ENCODE results near the gene FBN1. TPM values are rescaled to one million over a fixed set of nuclear protein-coding genes. Genes with fewer than 3 reads are reported as not detected.
A peak's percentile ranks its signal among the peaks of the same experiment; 100 is the strongest.

The FBN1 gene
- total RNA-seq, 4 donors from 2014 or later, result 13.0 to 28.0 (median 20.9) TPM

DNA sequence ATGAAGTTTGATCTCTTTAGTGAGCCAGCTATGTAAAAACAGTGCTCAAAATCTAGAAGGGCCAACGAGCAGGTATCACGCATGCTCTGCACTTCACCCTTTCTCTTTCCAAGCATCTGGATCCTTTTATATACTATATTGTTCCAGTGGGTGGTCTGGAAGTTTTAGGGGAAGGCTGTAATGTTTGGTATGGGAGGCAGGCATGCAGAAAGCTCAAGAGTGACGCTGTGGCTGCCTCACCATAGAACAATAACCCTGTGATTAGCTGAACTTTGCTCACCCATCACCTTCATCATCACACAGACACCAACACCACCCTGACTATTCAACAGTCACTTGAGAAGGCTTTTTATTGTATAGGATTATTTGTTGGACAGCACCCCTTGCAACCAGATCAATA lies 81.6 kb downstream of the FBN1 start:
- H3K4me3 ChIP-seq, result no peak overlapping the region
- DNase-seq (no peak), ATAC-seq (no peak)
- no peak for TF ChIP-seq POLR2A (IDR thresholded peaks at IDR 0.05)
- TF ChIP-seq, protein P1, sequence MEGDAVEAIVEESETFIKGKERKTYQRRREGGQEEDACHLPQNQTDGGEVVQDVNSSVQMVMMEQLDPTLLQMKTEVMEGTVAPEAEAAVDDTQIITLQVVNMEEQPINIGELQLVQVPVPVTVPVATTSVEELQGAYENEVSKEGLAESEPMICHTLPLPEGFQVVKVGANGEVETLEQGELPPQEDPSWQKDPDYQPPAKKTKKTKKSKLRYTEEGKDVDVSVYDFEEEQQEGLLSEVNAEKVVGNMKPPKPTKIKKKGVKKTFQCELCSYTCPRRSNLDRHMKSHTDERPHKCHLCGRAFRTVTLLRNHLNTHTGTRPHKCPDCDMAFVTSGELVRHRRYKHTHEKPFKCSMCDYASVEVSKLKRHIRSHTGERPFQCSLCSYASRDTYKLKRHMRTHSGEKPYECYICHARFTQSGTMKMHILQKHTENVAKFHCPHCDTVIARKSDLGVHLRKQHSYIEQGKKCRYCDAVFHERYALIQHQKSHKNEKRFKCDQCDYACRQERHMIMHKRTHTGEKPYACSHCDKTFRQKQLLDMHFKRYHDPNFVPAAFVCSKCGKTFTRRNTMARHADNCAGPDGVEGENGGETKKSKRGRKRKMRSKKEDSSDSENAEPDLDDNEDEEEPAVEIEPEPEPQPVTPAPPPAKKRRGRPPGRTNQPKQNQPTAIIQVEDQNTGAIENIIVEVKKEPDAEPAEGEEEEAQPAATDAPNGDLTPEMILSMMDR (IDR thresholded peaks at IDR 0.05 in 4 of 5, conservative IDR thresholded peaks at IDR 0.05 in 1 of 5), result no peak
- H3K27me3 ChIP-seq, result no peaks in the 10 kb centered on the region
- H3K9me3 ChIP-seq, result no peaks in the 10 kb centered on the region
- intact Hi-C loops (cut with DNase I; ENCODE audit: low total_unique reads) (no loop called here), in situ Hi-C loops (cut with MboI; ENCODE audit: low sequenced_read_pairs in 4 of 4) (no loop called here)
- no peak overlapping the region for H3K27ac ChIP-seq
- peaks cover 0 to 12% of the 10 kb centered on the region in 2 donors for H3K4me1 ChIP-seq
- H3K36me3 ChIP-seq, result no peaks in the 10 kb centered on the region

DNA sequence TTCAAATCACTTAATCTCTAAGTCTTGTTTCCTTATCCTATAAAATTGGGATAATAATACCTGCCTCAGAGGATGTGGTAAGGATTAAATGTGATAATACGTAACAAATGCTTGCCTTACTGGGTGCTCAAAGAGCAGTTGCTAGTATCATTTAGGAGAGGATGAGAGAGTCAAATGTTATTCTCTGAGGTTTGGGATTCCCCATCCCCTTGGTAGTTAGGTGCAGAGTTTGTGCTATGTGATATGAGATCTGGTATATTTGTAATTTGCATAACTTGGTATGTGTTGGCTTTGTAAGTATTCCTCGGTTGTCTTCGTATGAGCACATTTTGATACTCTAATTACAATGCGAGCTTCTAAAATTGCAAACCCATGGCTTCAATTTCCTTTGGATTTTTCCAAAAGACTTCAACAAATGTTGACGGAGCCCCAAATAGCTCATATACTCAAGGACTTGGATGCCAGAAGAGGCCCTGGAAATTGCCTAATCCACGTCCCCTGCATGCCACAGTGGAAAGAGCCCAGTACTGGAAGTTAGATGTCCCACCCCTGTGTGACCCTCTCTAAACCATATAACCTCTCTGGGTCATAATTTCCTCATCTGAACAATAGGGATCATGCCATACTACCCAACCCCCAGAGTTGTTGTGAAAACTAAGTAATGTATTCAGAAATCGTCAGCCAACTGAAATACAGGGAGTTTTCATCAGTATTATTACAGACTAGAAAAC lies 85.0 kb downstream of the FBN1 start:
- Histone ChIP-seq H3K9me3 (no peaks in the 10 kb centered on the region), H3K27me3 (no peaks in the 10 kb centered on the region), H3K4me3 (no peak overlapping the region), H3K4me1 (no peaks in the 10 kb centered on the region), H3K36me3 (no peaks in the 10 kb centered on the region), H3K27ac (peak overlapping the region in 1 of 4 donors; percentile 22)
- intact Hi-C loops (cut with DNase I; ENCODE audit: low total_unique reads) (no loop called here), in situ Hi-C loops (cut with MboI; ENCODE audit: low sequenced_read_pairs in 4 of 4) (no loop called here)
- no peak for DNase-seq
- no peak for ATAC-seq
- TF ChIP-seq POLR2A (IDR thresholded peaks at IDR 0.05), result no peak
- TF ChIP-seq, protein P1 (IDR thresholded peaks at IDR 0.05 in 4 of 5, conservative IDR thresholded peaks at IDR 0.05 in 1 of 5), result no peak

DNA sequence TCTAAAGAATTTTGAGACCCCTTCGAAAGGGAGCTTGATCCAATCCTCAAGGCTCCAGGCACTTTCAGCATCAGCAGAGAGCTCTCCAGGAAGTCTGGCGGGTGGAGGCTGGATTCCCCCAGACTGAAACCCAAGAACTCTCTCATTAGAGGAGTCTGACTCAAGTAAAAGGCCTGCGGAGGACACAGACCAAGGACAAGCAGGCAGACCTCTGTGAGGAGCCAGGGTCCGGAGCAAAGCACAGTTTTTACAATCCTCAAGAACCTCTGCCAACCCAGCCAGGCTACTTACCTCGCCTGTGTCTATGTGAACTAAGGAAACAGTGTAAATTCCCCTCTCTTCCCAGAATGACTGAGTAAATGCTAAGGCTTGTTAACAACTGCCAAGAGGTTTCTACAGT lies 86.2 kb downstream of the FBN1 start:
- H3K27me3 ChIP-seq, result no peaks in the 10 kb centered on the region
- no peak for DNase-seq
- TF ChIP-seq, protein P1 (IDR thresholded peaks at IDR 0.05 in 4 of 5, conservative IDR thresholded peaks at IDR 0.05 in 1 of 5), result no peak
- TF ChIP-seq POLR2A (IDR thresholded peaks at IDR 0.05), result no peak
- peak in 1 of 2 donors; percentile 46 for ATAC-seq
- no peaks in the 10 kb centered on the region for H3K4me1 ChIP-seq
- no peak overlapping the region for H3K4me3 ChIP-seq
- in situ Hi-C loops (cut with MboI; ENCODE audit: low sequenced_read_pairs in 4 of 4) (no loop called here), intact Hi-C loops (cut with DNase I; ENCODE audit: low total_unique reads) (no loop called here)
- H3K9me3 ChIP-seq, result no peaks in the 10 kb centered on the region
- no peaks in the 10 kb centered on the region for H3K36me3 ChIP-seq
- H3K27ac ChIP-seq, result peak overlapping the region in 1 of 4 donors; percentile 22

DNA sequence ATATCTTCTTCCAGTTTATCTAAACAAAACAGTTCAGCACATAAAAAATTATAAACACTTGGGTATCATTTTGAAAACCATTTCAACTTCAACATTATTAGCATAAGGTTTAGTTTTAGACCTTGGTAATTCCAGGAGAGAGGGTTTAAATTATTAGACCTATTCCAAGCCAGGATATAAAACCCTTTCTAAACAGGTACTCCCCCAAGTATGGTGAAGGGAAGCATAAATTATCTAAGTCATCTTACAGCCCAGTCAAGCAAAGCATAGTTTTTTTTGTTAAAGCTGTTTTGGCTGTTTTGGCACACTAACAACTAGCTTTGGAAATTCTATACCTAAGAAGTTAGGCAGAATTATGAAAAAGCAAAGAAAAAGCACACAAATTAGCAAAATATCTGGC lies 87.3 kb downstream of the FBN1 start:
- in situ Hi-C loops (cut with MboI; ENCODE audit: low sequenced_read_pairs in 4 of 4), result no loop called here
- intact Hi-C loops (cut with DNase I; ENCODE audit: low total_unique reads), result no loop called here

More for the DNA sequence above, 87.3 kb downstream of the FBN1 start:
- H3K27ac ChIP-seq, result no peak overlapping the region
- H3K27me3 ChIP-seq, result no peaks in the 10 kb centered on the region
- H3K9me3 ChIP-seq, result no peaks in the 10 kb centered on the region
- ATAC-seq, result no peak
- DNase-seq, result no peak
- TF ChIP-seq, protein P1 (IDR thresholded peaks at IDR 0.05 in 4 of 5, conservative IDR thresholded peaks at IDR 0.05 in 1 of 5), result no peak
- TF ChIP-seq POLR2A (IDR thresholded peaks at IDR 0.05), result no peak
- no peaks in the 10 kb centered on the region for H3K36me3 ChIP-seq
- no peak overlapping the region for H3K4me3 ChIP-seq
- H3K4me1 ChIP-seq, result no peaks in the 10 kb centered on the region

All from gastrocnemius medialis (tissue), 4 donors.